HCT116 (cell line): ENCODE measurements around the gene R3HDM4.

Experiments used
- CTCF ChIP-seq, 3 experiments: fragments of 200-600 bp in 1 of 3; sonication (generic) in 1 of 3; IDR thresholded peaks in 2 of 3; conservative IDR thresholded peaks in 1 of 3; 2 replicates each; pipeline ENCODE4 v1.5.1; 2012 to 2017; ENCODE audit warnings: low read depth in 2 of 3, low read length in 2 of 3, antibody characterized with exemption in 1 of 3, borderline replicate concordance in 1 of 3, control low read depth in 1 of 3, mild to moderate bottlenecking in 1 of 3, mixed read lengths in 1 of 3, mixed run types in 1 of 3, moderate library complexity in 1 of 3; ENCODE audit not compliant: insufficient read depth in 1 of 3
- EZH2phosphoT487 ChIP-seq: fragments of 200-600 bp; IDR thresholded peaks from 2 replicates; pipeline ENCODE4 v1.6.1; 2018; ENCODE audit warnings: antibody characterized with exemption, borderline replicate concordance
- JUND ChIP-seq: IDR thresholded peaks from 2 replicates; pipeline ENCODE4 v1.6.1; 2012
- MAX ChIP-seq: IDR thresholded peaks from 2 replicates; pipeline ENCODE4 v1.6.1; 2012
- POLR2A ChIP-seq: IDR thresholded peaks from 2 replicates; pipeline ENCODE4 v1.7.0; 2011; ENCODE audit warnings: borderline replicate concordance; ENCODE audit not compliant: insufficient read depth, insufficient read length; ENCODE audit errors: extremely low read depth
- POLR2AphosphoS5 ChIP-seq: IDR thresholded peaks from 2 replicates; pipeline ENCODE4 v1.6.1; 2011; ENCODE audit warnings: mild to moderate bottlenecking, low read depth, low read length, moderate library complexity
- YY1 ChIP-seq: IDR thresholded peaks from 2 replicates; pipeline ENCODE4 v1.6.1; 2011; ENCODE audit warnings: low read length, low read depth, moderate library complexity, mild to moderate bottlenecking; ENCODE audit not compliant: insufficient replicate concordance; ENCODE audit errors: extremely low read depth

GRCh38 chr19:927351-927779 lies 14.3 kb upstream of the R3HDM4 start:
- TF ChIP-seq POLR2AphosphoS5 (no peak), CTCF (IDR thresholded peaks at IDR 0.05 in 2 of 3, conservative IDR thresholded peaks at IDR 0.05 in 1 of 3; ENCODE audit: borderline replicate concordance in 1 of 3, insufficient read depth in 1 of 3, low read depth in 2 of 3, low read length in 2 of 3) (no peak), JUND (no peak), EZH2phosphoT487 (no peak), POLR2A (no peak), MAX (no peak), YY1 (no peak)
